ENCODE results near the gene GIPR.

- TF ChIP-seq POLR2A (IDR thresholded peaks at IDR 0.05) (no peak), CTCF (IDR thresholded peaks at IDR 0.05) (no peak), EP300 (IDR thresholded peaks at IDR 0.05) (no peak)
Measured at GRCh38 chr19:45667620-45668341, at the start of gene GIPR.

All from ovary (tissue), 3 donors.